Panc1 (cell line): ENCODE results near the gene INPP5B. TPM values are rescaled to one million over a fixed set of nuclear protein-coding genes. Genes with fewer than 3 reads are reported as not detected.
"Not testable (repeated sequence)": the region's sequence is repeated elsewhere in the genome, so short reads cannot be mapped to it uniquely, and the experiment has no call there.

Experiments
- ATAC-seq: fragments of 200-7000 bp; cut with Tn5 transposase; 2 replicates; pipeline ENCODE4 v1.9.1; 2020; ENCODE audit warnings: mild to moderate bottlenecking, moderate library complexity
- BruUV-seq: library from RNA; stranded (reverse); fragments of 400-500 nt; replicated peaks from 2 replicates; lab custom pipeline; 2021; lab: Mats Ljungman, UMichigan
- CTCF ChIA-PET: fragments of 300-600 bp; sonication (Branson Sonifier 250); formaldehyde crosslinking; loops from one replicate; lab custom pipeline; 2022; ENCODE audit warnings: antibody characterized with exemption; lab: Charles Lee
- POLR2A ChIA-PET: fragments of 300-600 bp; sonication (Branson Sonifier 250); formaldehyde crosslinking; loops from one replicate; lab custom pipeline; 2022; ENCODE audit warnings: antibody characterized with exemption; lab: Charles Lee
- DNase-seq: peaks from one replicate; pipeline ENCODE4 v3.0.0-alpha.2; 2010; ENCODE audit warnings: low read depth, low spot score
- H3K27ac ChIP-seq: 2 replicates; pipeline ENCODE4 v1.5.1; 2011; ENCODE audit warnings: mild to moderate bottlenecking, low read length, inconsistent platforms
- H3K27me3 ChIP-seq: fragments of 200-500 bp; sonication (Bioruptor generic); 2 replicates; pipeline ENCODE4 v1.6.0; 2014; ENCODE audit warnings: low read length, inconsistent platforms; ENCODE audit not compliant: control insufficient read depth, insufficient read depth
- H3K36me3 ChIP-seq: fragments of 200-500 bp; sonication (Bioruptor generic); 2 replicates; pipeline ENCODE4 v1.5.1; 2014; ENCODE audit warnings: inconsistent platforms, mild to moderate bottlenecking, low read length, moderate library complexity; ENCODE audit not compliant: control insufficient read depth, insufficient read depth
- H3K4me1 ChIP-seq: 2 replicates; pipeline ENCODE4 v1.5.1; 2011; ENCODE audit warnings: inconsistent platforms, mild to moderate bottlenecking, low read length, moderate library complexity; ENCODE audit not compliant: control insufficient read depth, insufficient read depth
- H3K4me3 ChIP-seq, 2 experiments: 2 replicates each; pipeline ENCODE4 v1.5.1; 2011 to 2012; ENCODE audit warnings: low read depth in 2 of 2, low read length in 2 of 2, mild to moderate bottlenecking in 2 of 2, inconsistent platforms in 1 of 2, moderate library complexity in 1 of 2
- H3K9me3 ChIP-seq: fragments of 200-500 bp; sonication (Bioruptor generic); 2 replicates; pipeline ENCODE4 v1.5.1; 2014; ENCODE audit warnings: low read depth, mild to moderate bottlenecking, inconsistent platforms, low read length, moderate library complexity; ENCODE audit not compliant: control insufficient read depth, insufficient read depth
- POLR2AphosphoS5 ChIP-seq: IDR thresholded peaks from 2 replicates; pipeline ENCODE4 v1.6.1; 2012; ENCODE audit warnings: mild to moderate bottlenecking, low read depth, low read length, moderate library complexity
- SIN3A ChIP-seq: IDR thresholded peaks from 2 replicates; pipeline ENCODE4 v1.6.1; 2012; ENCODE audit warnings: low read depth, mild to moderate bottlenecking, low read length, moderate library complexity, borderline replicate concordance; ENCODE audit not compliant: insufficient read depth
- TCF7L2 ChIP-seq: IDR thresholded peaks from 2 replicates; pipeline ENCODE4 v1.6.1; 2011; ENCODE audit warnings: mild to moderate bottlenecking, low read depth, low read length, inconsistent platforms
- in situ Hi-C: cut with HindIII; loops from 2 replicates; pipeline ENCODE4 v1.10.0; 2016; ENCODE audit warnings: low sequenced_read_pairs, low pct_unique_long_range_greater_than_20kb
- intact Hi-C: fragments of 100-400 bp; cut with micrococcal nuclease; formaldehyde crosslinking; loops from one replicate; pipeline ENCODE4 v1.10.0; 2022; ENCODE audit not compliant: unreplicated experiment
- total RNA-seq: library from RNA; stranded (reverse); gene quantifications from one replicate; pipeline ENCODE4 v1.2.1, GENCODE V29; 2021; ENCODE audit not compliant: unreplicated experiment
- TF ChIP-seq, protein P1 (sequence below): fragments of 450-650 bp; IDR thresholded peaks from 2 replicates; pipeline ENCODE4 v1.5.1; 2017; ENCODE audit warnings: mild to moderate bottlenecking
- TF ChIP-seq, protein P2 (sequence below), 2 experiments: IDR thresholded peaks; 2 replicates each; pipeline ENCODE4 v1.6.1; 2011 to 2012; ENCODE audit warnings: low read depth in 2 of 2, control low read depth in 1 of 2, low read length in 1 of 2, mild to moderate bottlenecking in 1 of 2, moderate library complexity in 1 of 2; ENCODE audit not compliant: insufficient read depth in 1 of 2

The INPP5B gene
- total RNA-seq, 1 experiment from 2014 or later: 17.7 TPM

GRCh38 chr1:37944086-37944763, 2.6 kb downstream of the INPP5B start:
- H3K27me3 ChIP-seq: no peaks in the 10 kb centered on the region
- H3K4me3 ChIP-seq: no peak overlapping the region
- no peak for TF ChIP-seq POLR2AphosphoS5
- no peak for TF ChIP-seq TCF7L2
- TF ChIP-seq, protein P1, sequence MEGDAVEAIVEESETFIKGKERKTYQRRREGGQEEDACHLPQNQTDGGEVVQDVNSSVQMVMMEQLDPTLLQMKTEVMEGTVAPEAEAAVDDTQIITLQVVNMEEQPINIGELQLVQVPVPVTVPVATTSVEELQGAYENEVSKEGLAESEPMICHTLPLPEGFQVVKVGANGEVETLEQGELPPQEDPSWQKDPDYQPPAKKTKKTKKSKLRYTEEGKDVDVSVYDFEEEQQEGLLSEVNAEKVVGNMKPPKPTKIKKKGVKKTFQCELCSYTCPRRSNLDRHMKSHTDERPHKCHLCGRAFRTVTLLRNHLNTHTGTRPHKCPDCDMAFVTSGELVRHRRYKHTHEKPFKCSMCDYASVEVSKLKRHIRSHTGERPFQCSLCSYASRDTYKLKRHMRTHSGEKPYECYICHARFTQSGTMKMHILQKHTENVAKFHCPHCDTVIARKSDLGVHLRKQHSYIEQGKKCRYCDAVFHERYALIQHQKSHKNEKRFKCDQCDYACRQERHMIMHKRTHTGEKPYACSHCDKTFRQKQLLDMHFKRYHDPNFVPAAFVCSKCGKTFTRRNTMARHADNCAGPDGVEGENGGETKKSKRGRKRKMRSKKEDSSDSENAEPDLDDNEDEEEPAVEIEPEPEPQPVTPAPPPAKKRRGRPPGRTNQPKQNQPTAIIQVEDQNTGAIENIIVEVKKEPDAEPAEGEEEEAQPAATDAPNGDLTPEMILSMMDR: no peak
- TF ChIP-seq, protein P2, sequence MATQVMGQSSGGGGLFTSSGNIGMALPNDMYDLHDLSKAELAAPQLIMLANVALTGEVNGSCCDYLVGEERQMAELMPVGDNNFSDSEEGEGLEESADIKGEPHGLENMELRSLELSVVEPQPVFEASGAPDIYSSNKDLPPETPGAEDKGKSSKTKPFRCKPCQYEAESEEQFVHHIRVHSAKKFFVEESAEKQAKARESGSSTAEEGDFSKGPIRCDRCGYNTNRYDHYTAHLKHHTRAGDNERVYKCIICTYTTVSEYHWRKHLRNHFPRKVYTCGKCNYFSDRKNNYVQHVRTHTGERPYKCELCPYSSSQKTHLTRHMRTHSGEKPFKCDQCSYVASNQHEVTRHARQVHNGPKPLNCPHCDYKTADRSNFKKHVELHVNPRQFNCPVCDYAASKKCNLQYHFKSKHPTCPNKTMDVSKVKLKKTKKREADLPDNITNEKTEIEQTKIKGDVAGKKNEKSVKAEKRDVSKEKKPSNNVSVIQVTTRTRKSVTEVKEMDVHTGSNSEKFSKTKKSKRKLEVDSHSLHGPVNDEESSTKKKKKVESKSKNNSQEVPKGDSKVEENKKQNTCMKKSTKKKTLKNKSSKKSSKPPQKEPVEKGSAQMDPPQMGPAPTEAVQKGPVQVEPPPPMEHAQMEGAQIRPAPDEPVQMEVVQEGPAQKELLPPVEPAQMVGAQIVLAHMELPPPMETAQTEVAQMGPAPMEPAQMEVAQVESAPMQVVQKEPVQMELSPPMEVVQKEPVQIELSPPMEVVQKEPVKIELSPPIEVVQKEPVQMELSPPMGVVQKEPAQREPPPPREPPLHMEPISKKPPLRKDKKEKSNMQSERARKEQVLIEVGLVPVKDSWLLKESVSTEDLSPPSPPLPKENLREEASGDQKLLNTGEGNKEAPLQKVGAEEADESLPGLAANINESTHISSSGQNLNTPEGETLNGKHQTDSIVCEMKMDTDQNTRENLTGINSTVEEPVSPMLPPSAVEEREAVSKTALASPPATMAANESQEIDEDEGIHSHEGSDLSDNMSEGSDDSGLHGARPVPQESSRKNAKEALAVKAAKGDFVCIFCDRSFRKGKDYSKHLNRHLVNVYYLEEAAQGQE (IDR thresholded peaks at IDR 0.05; ENCODE audit: insufficient read depth in 1 of 2, low read depth in 2 of 2, low read length in 1 of 2): no peak
- no peak for TF ChIP-seq SIN3A
- ATAC-seq: no peak
- peaks cover 24% of the 10 kb centered on the region for H3K4me1 ChIP-seq
- intact Hi-C loops (no loop called here), in situ Hi-C loops (no loop called here)
- no peak overlapping the region for H3K27ac ChIP-seq
- no TSS peak for BruUV-seq
- H3K9me3 ChIP-seq: no peaks in the 10 kb centered on the region
- no peak for DNase-seq
- ChIA-PET CTCF (no interaction called here), POLR2A (interaction anchor here (0.6 to 0.8 kb wide), 2 partner anchors 13 to 1583 kb away, joined by 3 read pairs; no protein-coding TSS in a partner anchor)
- H3K36me3 ChIP-seq: no peaks in the 10 kb centered on the region

DNA sequence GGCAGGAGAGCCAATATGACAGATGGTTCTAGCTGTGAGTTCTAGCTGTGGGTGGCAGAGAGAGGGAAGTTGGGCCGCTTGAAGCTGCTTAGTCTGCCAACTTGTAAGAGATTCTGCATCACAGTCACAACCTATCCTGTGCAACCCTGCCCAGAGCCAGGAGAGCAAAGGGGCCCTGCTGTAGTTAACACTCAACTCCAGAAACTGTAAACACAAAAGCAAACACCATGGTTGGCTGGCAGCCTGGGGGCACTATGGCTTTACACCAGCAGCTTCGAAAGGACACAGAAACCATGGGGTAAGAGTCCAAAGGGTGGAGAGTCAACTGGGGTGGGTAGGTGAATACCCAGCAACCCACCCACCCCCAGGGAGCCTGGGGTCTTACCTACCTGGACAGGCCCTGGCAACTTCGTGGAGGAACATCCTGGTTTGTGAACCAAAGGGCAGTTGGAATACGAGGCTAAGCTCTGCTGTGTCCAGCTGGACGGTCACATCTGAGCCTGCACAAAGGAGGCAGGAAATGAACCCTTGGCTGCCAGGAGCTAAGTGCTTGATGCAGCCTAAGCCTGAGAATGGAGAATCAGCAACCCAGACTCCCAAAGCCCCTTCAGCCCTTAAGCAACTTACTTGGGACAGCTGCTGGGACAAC, 6.4 kb downstream of the INPP5B start:
- BruUV-seq: no TSS peak
- H3K9me3 ChIP-seq: no peaks in the 10 kb centered on the region
- H3K27ac ChIP-seq: peak overlapping the region; percentile 85
- peaks cover 17% of the 10 kb centered on the region for H3K4me1 ChIP-seq
- ChIA-PET CTCF (interaction anchor here (0.6 kb wide), 1 partner anchor 8 kb away, joined by 5 read pairs; no protein-coding TSS in a partner anchor), POLR2A (no interaction called here)
- no peak for DNase-seq
- peak; percentile 86 for ATAC-seq
- no peak overlapping the region for H3K4me3 ChIP-seq
- intact Hi-C loops (no loop called here), in situ Hi-C loops (no loop called here)
- TF ChIP-seq SIN3A (no peak), TCF7L2 (no peak), POLR2AphosphoS5 (no peak; the same call in 1 of the 2 replicates)
- TF ChIP-seq, protein P1: no peak
- TF ChIP-seq, protein P2 (IDR thresholded peaks at IDR 0.05; ENCODE audit: insufficient read depth in 1 of 2, low read depth in 2 of 2, low read length in 1 of 2): no peak
- H3K27me3 ChIP-seq: no peaks in the 10 kb centered on the region
- H3K36me3 ChIP-seq: no peaks in the 10 kb centered on the region

DNA sequence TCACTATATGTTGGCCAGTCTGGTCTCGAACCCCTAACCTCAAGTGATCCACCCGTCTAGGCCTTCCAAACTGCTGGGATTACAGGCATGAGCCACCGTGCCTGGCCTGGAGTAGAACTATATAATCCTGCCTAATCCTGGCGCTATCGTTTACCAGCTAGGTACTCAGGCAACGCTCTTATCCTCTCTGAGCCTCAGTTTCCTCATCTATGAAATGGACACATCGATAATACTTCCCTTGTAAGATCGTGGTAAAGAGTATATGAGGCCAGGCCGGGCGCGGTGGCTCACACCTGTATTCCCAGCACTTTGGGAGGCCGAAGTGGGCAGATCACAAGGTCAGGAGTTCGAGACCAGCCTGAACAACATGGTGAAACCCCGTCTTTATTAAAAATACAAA, 10.1 kb downstream of the INPP5B start:
- intact Hi-C loops, POLR2A ChIA-PET, H3K27me3 ChIP-seq, DNase-seq, ATAC-seq, CTCF ChIA-PET, H3K27ac ChIP-seq, in situ Hi-C loops, H3K9me3 ChIP-seq, H3K36me3 ChIP-seq, BruUV-seq, H3K4me3 ChIP-seq: not testable (repeated sequence)
- peaks cover 26% of the 10 kb centered on the region for H3K4me1 ChIP-seq
